GM12878 (cell line): ENCODE measurements around the gene CTNNA2. TPM values are rescaled to one million over a fixed set of nuclear protein-coding genes. Genes with fewer than 3 reads are reported as not detected.

Source experiments
- ATAC-seq: fragments of 200-7000 bp; cut with Tn5 transposase; 3 replicates; pipeline ENCODE4 v1.9.1; 2020; ENCODE audit warnings: mild to moderate bottlenecking, moderate library complexity
- BruUV-seq: library from RNA; stranded (reverse); fragments of 400-500 nt; replicated peaks from 2 replicates; lab custom pipeline; 2021; lab: Mats Ljungman, UMichigan
- CTCF ChIA-PET: fragments of 300-600 bp; sonication (Branson Sonifier 250); formaldehyde crosslinking; extraction: SDS; loops from one replicate; lab custom pipeline; 2021; ENCODE audit warnings: inconsistent platforms; lab: Yijun Ruan, JAX
- POLR2A ChIA-PET: fragments of 350-600 bp; formaldehyde crosslinking; extraction: SDS; loops from one replicate; lab custom pipeline; 2021; ENCODE audit warnings: inconsistent platforms; lab: Charles Lee
- RAD21 ChIA-PET: fragments of 300-600 bp; sonication (Branson Sonifier 250); formaldehyde crosslinking; loops from one replicate; lab custom pipeline; 2023; ENCODE audit warnings: antibody characterized with exemption; ENCODE audit not compliant: unreplicated experiment; lab: Charles Lee
- SMC1A ChIA-PET: fragments of 300-600 bp; sonication (Branson Sonifier 250); formaldehyde crosslinking; loops from one replicate; lab custom pipeline; 2023; ENCODE audit not compliant: unreplicated experiment, uncharacterized antibody; lab: Charles Lee
- DNase-seq: peaks from one replicate; pipeline ENCODE4 v3.0.0-alpha.2; 2011; ENCODE audit warnings: low read depth, low spot score
- FAIRE-seq: peaks from 3 replicates; lab custom pipeline; 2011; peaks lifted over from hg19 to GRCh38; lab: Jason Lieb, UNC
- H2AFZ ChIP-seq: 2 replicates; pipeline ENCODE4 v1.6.0; 2011; ENCODE audit warnings: low read depth, low read length, control low read depth; ENCODE audit not compliant: control insufficient read depth
- H3K27ac ChIP-seq: 2 replicates; pipeline ENCODE4 v1.5.1; 2011; ENCODE audit warnings: control low read depth; ENCODE audit not compliant: control insufficient read depth, insufficient read depth
- H3K27me3 ChIP-seq, 2 experiments: replicated peaks in 1 of 2; 2 replicates each; pipeline versions ENCODE4 v1.6.0 to v1.6.1; 2011; ENCODE audit warnings: low read length in 1 of 2; ENCODE audit not compliant: control insufficient read depth in 2 of 2, insufficient read depth in 2 of 2
- H3K36me3 ChIP-seq, 2 experiments: 2 replicates each; pipeline ENCODE4 v1.5.1; 2011; ENCODE audit warnings: low read length in 1 of 2; ENCODE audit not compliant: control insufficient read depth in 2 of 2, insufficient read depth in 2 of 2
- H3K4me1 ChIP-seq: 2 replicates; pipeline ENCODE4 v1.6.1; 2011; ENCODE audit warnings: mild to moderate bottlenecking, low read length, moderate library complexity, mixed read lengths; ENCODE audit not compliant: control insufficient read depth, insufficient read depth
- H3K4me2 ChIP-seq: 2 replicates; pipeline ENCODE4 v1.6.0; 2011; ENCODE audit warnings: control low read depth; ENCODE audit not compliant: control insufficient read depth, insufficient read depth
- H3K4me3 ChIP-seq: fragments of 200-600 bp; sonication (generic); 2 replicates; pipeline ENCODE4 v1.5.1; 2016
- H3K79me2 ChIP-seq: 2 replicates; pipeline ENCODE4 v1.6.0; 2011; ENCODE audit warnings: low read length; ENCODE audit not compliant: control insufficient read depth, insufficient read depth
- H3K9ac ChIP-seq: 2 replicates; pipeline ENCODE4 v1.8.0; 2011; ENCODE audit warnings: low read length, control low read depth, mixed read lengths; ENCODE audit not compliant: control insufficient read depth, insufficient read depth
- H3K9me3 ChIP-seq: replicated peaks from 3 replicates; pipeline ENCODE4 v1.5.1; 2011; ENCODE audit warnings: mild to moderate bottlenecking, low read length; ENCODE audit not compliant: control insufficient read depth, insufficient read depth
- H4K20me1 ChIP-seq: 2 replicates; pipeline ENCODE4 v1.6.0; 2011; ENCODE audit not compliant: control insufficient read depth, insufficient read depth
- ASH2L ChIP-seq: fragments of 300-600, 200-600 bp; sonication (generic); IDR thresholded peaks from 2 replicates; pipeline ENCODE4 v1.6.1; 2017; ENCODE audit warnings: low read depth, mild to moderate bottlenecking, borderline replicate concordance
- BACH1 ChIP-seq: fragments of 450-650 bp; IDR thresholded peaks from 2 replicates; pipeline ENCODE4 v1.6.1; 2017; ENCODE audit warnings: mild to moderate bottlenecking, borderline replicate concordance
- EGR1 ChIP-seq, 2 experiments: IDR thresholded peaks; 1 replicate in 1 of 2; 2 replicates in 1 of 2; pipeline ENCODE4 v1.6.1; 2011 to 2012; ENCODE audit warnings: low read depth in 2 of 2, low read length in 2 of 2, borderline replicate concordance in 1 of 2, mild to moderate bottlenecking in 1 of 2, moderate library complexity in 1 of 2
- MYC ChIP-seq: IDR thresholded peaks from 2 replicates; pipeline ENCODE4 v1.6.1; 2011; ENCODE audit warnings: mild to moderate bottlenecking, low read length, moderate library complexity, inconsistent platforms; ENCODE audit not compliant: insufficient read depth, insufficient replicate concordance, insufficient read length, severe bottlenecking
- RELA ChIP-seq: fragments of 450-650 bp; IDR thresholded peaks from 2 replicates; pipeline ENCODE4 v1.8.0; 2014; ENCODE audit warnings: borderline replicate concordance; ENCODE audit not compliant: partially characterized antibody
- WGBS: methylation state at CpG from one replicate; pipeline ENCODE4 v1.1.6; 2016; ENCODE audit warnings: low lambda C conversion rate; ENCODE audit not compliant: insufficient replicate concordance, insufficient coverage; ENCODE audit errors: missing lambda C conversion rate; 5-methylcytosine and 5-hydroxymethylcytosine counted together
- in situ Hi-C: fragments of 300-500 bp; cut with MboI; formaldehyde crosslinking; loops from 9 replicates; pipeline ENCODE4 v1.14.3; 2018; ENCODE audit warnings: mixed read lengths
- intact Hi-C: fragments of 100-400 bp; cut with micrococcal nuclease; formaldehyde crosslinking; loops from one replicate; pipeline ENCODE4 v1.14.2; 2022; ENCODE audit not compliant: unreplicated experiment
- polyA plus RNA-seq, 11 experiments: library from polyadenylated mRNA; depleted of rRNA in 4 of 11; unstranded in 6 of 11; stranded (reverse) in 5 of 11; fragments of >200 nt; fragmentation: Nextera tagmentation in 4 of 11; fragmentation: Illumina TruSeq in 1 of 11; extraction: Ambion mirVana in 4 of 11; extraction: Trizol in 1 of 11; gene quantifications; 1 replicate in 1 of 11; 2 replicates in 10 of 11; pipeline versions ENCODE4 v1.2.1 to v1.2.3, GENCODE V29; 2011 to 2016; ENCODE audit warnings: inconsistent platforms in 2 of 11, missing spikeins in 2 of 11, low read depth in 1 of 11
- total RNA-seq, 4 experiments: library from RNA; depleted of rRNA in 3 of 4; stranded (reverse); fragments of >200 nt in 3 of 4; fragmentation: Illumina TruSeq in 1 of 4; extraction: Trizol in 1 of 4; gene quantifications; 2 replicates each; pipeline versions ENCODE4 v1.2.1 to v1.2.3, GENCODE V29; 2013 to 2021
- TF ChIP-seq, protein P1 (sequence below): fragments of 450-650 bp; IDR thresholded peaks from 2 replicates; pipeline ENCODE4 v1.6.1; 2016; ENCODE audit warnings: mild to moderate bottlenecking

CTNNA2 gene
- total and polyA plus RNA-seq, 10 of the 15 experiments (the other 5 are each of a cell fraction or from before 2014, with no cell fraction given), result 2.4 to 36.2 (median 6.6) TPM

DNA sequence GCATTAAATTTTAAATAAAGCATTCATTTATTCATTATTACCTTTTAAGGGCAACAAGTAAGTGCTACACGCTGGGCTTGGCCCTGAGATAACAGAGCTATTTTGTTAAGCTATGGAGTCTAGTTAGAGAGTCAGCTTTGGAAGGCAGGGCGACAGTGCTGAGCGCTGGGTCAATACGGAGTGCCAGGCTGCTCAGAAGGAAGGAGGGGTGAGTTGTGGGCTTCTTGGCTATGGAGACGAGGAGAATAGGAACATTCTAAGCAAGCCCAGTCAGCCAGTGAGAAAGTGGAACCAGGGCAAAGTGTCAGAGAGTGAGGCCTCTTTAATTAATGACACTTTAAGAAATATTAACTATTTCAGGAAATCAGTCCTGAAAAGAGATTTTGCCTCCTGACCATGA is 503.3 kb downstream of the CTNNA2 start:
- BruUV-seq, result no TSS peak
- RAD21 ChIA-PET, result no interaction called here
- intact Hi-C loops, result no loop called here
- H2AFZ ChIP-seq, result no peak overlapping the region
- no peaks in the 10 kb centered on the region for H3K4me1 ChIP-seq
- POLR2A ChIA-PET, result no interaction called here
- DNase-seq (no peak), FAIRE-seq (no peak), ATAC-seq (no peak)
- CTCF ChIA-PET, result interaction anchor here (1.0 kb wide), 1 partner anchor 75 kb away, joined by 3 read pairs; no protein-coding TSS in a partner anchor
- no peaks in the 10 kb centered on the region for H3K36me3 ChIP-seq
- H4K20me1 ChIP-seq, result no peaks in the 10 kb centered on the region
- TF ChIP-seq EGR1 (IDR thresholded peaks at IDR 0.05; ENCODE audit: borderline replicate concordance in 1 of 2, low read depth in 2 of 2, low read length in 2 of 2) (no peak), BACH1 (no peak), RELA (no peak), ASH2L (no peak), MYC (no peak)
- TF ChIP-seq, protein P1, sequence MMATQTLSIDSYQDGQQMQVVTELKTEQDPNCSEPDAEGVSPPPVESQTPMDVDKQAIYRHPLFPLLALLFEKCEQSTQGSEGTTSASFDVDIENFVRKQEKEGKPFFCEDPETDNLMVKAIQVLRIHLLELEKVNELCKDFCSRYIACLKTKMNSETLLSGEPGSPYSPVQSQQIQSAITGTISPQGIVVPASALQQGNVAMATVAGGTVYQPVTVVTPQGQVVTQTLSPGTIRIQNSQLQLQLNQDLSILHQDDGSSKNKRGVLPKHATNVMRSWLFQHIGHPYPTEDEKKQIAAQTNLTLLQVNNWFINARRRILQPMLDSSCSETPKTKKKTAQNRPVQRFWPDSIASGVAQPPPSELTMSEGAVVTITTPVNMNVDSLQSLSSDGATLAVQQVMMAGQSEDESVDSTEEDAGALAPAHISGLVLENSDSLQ, result no peak
- H3K9me3 ChIP-seq, result no peaks in the 10 kb centered on the region
- H3K9ac ChIP-seq, result no peak overlapping the region
- in situ Hi-C loops, result no loop called here
- no peak overlapping the region for H3K27ac ChIP-seq
- WGBS, result 43% methylated on average over 5 of the region's 5 CpGs
- SMC1A ChIA-PET, result no interaction called here
- no peak overlapping the region for H3K4me3 ChIP-seq
- H3K4me2 ChIP-seq, result no peak overlapping the region
- H3K79me2 ChIP-seq, result no peaks in the 10 kb centered on the region
- no peaks in the 10 kb centered on the region for H3K27me3 ChIP-seq
